ENCODE data around the gene TFF1.

Gene TFF1

GRCh38 chr21:42347601-42348327, 18.6 kb downstream of the TFF1 start:
- no peak for TF ChIP-seq CTCF (IDR thresholded peaks at IDR 0.05)
- Mint-ChIP-seq H3K9me3 (no peaks in the 10 kb centered on the region), H3K4me1 (peaks cover 21% of the 10 kb centered on the region), H3K27me3 (ENCODE audit: low read depth, poor library complexity) (peaks cover 11% of the 10 kb centered on the region), H3K36me3 (ENCODE audit: low read depth) (no peaks in the 10 kb centered on the region), H3K4me3 (no peak overlapping the region), H3K27ac (no peak overlapping the region)
- no peak for DNase-seq

GRCh38 chr21:42346866-42347600, 19.3 kb downstream of the TFF1 start:
- Mint-ChIP-seq H3K4me1 (peaks cover 17% of the 10 kb centered on the region), H3K9me3 (no peaks in the 10 kb centered on the region), H3K27me3 (ENCODE audit: low read depth, poor library complexity) (peaks cover 4% of the 10 kb centered on the region), H3K36me3 (ENCODE audit: low read depth) (no peaks in the 10 kb centered on the region), H3K27ac (no peak overlapping the region), H3K4me3 (no peak overlapping the region)
- no peak for TF ChIP-seq CTCF (IDR thresholded peaks at IDR 0.05)
- no peak for DNase-seq

- TF ChIP-seq CTCF (IDR thresholded peaks at IDR 0.05) = no peak
- Mint-ChIP-seq H3K27ac (no peak overlapping the region), H3K9me3 (no peaks in the 10 kb centered on the region), H3K4me3 (no peak overlapping the region), H3K36me3 (ENCODE audit: low read depth) (no peaks in the 10 kb centered on the region), H3K27me3 (ENCODE audit: low read depth, poor library complexity) (peaks cover 4% of the 10 kb centered on the region), H3K4me1 (peaks cover 15% of the 10 kb centered on the region)
- DNase-seq = no peak
Measured at GRCh38 chr21:42346441-42346840, 19.9 kb downstream of the TFF1 start.

GRCh38 chr21:42344631-42345030, 21.7 kb downstream of the TFF1 start:
- no peaks in the 10 kb centered on the region for H3K9me3 Mint-ChIP-seq
- no peak for TF ChIP-seq CTCF (IDR thresholded peaks at IDR 0.05)
- no peak overlapping the region for H3K27ac Mint-ChIP-seq
- peaks cover 4% of the 10 kb centered on the region for H3K27me3 Mint-ChIP-seq (ENCODE audit: low read depth, poor library complexity)
- no peak overlapping the region for H3K4me3 Mint-ChIP-seq
- H3K36me3 Mint-ChIP-seq (ENCODE audit: low read depth) = no peaks in the 10 kb centered on the region
- H3K4me1 Mint-ChIP-seq = peaks cover 10% of the 10 kb centered on the region
- no peak for DNase-seq

GRCh38 chr21:42343963-42344510, 22.3 kb downstream of the TFF1 start:
- Mint-ChIP-seq H3K27ac (no peak overlapping the region), H3K4me3 (no peak overlapping the region), H3K9me3 (no peaks in the 10 kb centered on the region), H3K27me3 (ENCODE audit: low read depth, poor library complexity) (peaks cover 4% of the 10 kb centered on the region), H3K4me1 (peaks cover 13% of the 10 kb centered on the region), H3K36me3 (ENCODE audit: low read depth) (no peaks in the 10 kb centered on the region)
- TF ChIP-seq CTCF (IDR thresholded peaks at IDR 0.05) = no peak
- no peak for DNase-seq

All from nephron progenitor cell (in vitro differentiated cells).